Omental fat pad (tissue), 4 donors: ENCODE results near the gene TTL. TPM values are rescaled to one million over a fixed set of nuclear protein-coding genes. Genes with fewer than 3 reads are reported as not detected.
"Not testable (repeated sequence)": the region's sequence is repeated elsewhere in the genome, so short reads cannot be mapped to it uniquely, and the experiment has no call there.

Experiments
- ATAC-seq: fragments of 150-250 bp; one replicate; pipeline ENCODE4 v1.9.1; 2016; ENCODE audit warnings: mild to moderate bottlenecking, moderate library complexity; ENCODE audit not compliant: low FRiP score
- DNase-seq: peaks from one replicate; pipeline ENCODE4 v3.0.0-alpha.2; 2019; ENCODE audit warnings: low spot score
- total RNA-seq, 4 donors: library from RNA; depleted of rRNA; stranded (reverse); fragments of >200 nt; gene quantifications; one replicate each; pipeline ENCODE4 v1.1.0, GENCODE V29; 2016
- TF ChIP-seq, protein P1 (sequence below), 3 donors: fragments of 450-650 bp; IDR thresholded peaks; one replicate each; pipeline ENCODE4 v1.5.1; 2016 to 2017; ENCODE audit warnings: antibody characterized with exemption in 3 of 3, mild to moderate bottlenecking in 3 of 3, moderate library complexity in 2 of 3

The TTL gene
- 10 to 100 TPM; 26.9 to 43.1 (median 31.1) TPM for total RNA-seq

DNA sequence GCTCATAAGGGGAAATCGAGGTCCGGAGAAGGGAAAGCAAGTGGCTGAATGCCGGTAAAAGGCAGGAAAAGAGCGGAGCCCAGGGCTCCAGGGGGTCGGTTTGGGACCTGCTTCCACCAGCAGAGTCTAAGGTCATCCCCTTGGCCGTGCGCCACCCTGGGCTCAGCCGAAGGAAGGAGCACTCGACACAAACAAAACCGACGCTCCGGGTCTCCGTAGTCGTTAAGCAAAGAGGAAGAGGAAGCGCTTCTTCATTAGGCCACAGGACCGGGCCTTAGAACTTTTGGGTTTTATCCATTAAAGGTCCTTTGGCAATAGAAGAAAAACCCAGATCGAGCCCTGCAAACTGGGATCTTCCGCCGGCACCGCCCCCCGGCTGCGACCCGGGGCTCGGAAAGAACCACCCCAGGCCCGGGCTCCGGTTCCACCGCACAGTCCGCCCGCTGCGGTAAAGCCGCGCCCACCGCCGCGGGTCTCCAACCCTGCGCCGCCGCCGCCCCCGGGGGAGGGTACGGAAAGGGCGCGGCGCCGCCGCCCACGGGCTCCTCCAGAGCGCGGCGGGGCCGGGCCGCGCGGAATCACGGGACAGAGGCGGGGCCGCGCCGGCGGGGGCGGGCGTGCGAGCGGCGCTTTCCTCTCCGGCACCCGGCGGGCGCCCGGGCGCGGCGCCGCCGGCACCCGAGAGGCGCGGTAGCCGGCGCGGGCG is at the start of gene TTL:
TSS of gene TTL (plus strand) at position 629 of the 706 bp plus-strand sequence. CDS start 189 bp downstream, outside the sequence.
- TF ChIP-seq, protein P1, sequence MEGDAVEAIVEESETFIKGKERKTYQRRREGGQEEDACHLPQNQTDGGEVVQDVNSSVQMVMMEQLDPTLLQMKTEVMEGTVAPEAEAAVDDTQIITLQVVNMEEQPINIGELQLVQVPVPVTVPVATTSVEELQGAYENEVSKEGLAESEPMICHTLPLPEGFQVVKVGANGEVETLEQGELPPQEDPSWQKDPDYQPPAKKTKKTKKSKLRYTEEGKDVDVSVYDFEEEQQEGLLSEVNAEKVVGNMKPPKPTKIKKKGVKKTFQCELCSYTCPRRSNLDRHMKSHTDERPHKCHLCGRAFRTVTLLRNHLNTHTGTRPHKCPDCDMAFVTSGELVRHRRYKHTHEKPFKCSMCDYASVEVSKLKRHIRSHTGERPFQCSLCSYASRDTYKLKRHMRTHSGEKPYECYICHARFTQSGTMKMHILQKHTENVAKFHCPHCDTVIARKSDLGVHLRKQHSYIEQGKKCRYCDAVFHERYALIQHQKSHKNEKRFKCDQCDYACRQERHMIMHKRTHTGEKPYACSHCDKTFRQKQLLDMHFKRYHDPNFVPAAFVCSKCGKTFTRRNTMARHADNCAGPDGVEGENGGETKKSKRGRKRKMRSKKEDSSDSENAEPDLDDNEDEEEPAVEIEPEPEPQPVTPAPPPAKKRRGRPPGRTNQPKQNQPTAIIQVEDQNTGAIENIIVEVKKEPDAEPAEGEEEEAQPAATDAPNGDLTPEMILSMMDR (IDR thresholded peaks at IDR 0.05): no peak
- ATAC-seq (peak; percentile 92), DNase-seq (peak; percentile 40)

DNA sequence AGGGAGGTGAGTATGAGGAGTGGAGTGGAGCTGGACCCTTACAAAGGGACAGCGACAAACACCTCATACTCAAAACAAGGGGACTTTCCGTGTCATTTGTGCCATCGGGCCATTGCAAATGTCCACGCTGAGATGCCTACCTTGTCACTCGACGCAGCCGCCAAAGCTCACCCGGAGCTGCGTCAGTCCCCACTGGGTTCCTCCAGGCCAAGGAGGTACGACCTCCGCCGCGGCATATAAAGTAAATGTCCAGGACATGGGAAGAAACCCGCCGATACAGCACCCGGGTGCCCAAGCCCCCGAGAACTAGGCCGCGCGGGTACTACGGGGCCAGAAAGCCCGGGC is 49.6 kb upstream of the TTL start:
- DNase-seq: not testable (repeated sequence)

DNA sequence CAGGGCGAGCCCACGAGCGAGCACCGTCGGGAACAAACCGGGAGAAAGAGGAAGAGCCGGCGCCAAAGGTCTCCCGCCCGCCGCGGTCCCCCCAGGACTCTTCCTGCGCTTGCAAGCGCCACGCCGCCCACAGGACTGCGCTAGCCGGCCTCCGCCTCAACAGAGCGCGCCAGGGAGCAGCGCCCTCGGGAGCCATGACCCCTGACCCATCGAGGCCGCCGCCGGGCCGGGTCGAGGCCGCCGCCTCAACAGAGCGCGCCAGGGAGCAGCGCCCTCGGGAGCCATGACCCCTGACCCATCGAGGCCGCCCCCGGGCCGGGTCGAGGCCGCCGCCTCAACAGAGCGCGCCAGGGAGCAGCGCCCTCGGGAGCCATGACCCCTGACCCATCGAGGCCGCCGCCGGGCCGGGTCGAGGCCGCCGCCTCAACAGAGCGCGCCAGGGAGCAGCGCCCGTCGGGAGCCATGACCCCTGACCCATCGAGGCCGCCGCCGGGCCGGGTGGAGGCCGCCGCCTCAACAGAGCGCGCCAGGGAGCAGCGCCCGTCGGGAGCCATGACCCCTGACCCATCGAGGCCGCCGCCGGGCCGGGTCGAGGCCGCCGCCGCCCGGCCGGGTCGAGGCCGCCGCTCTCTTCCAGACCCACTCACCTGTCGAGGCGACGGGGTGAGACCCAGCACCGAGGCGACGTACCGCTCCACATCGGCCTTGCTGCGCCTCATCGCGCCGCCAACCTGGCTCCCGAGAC is 49.0 kb upstream of the TTL start:
- not testable (repeated sequence) for DNase-seq, ATAC-seq

More for the DNA sequence above, 49.6 kb upstream of the TTL start:
- not testable (repeated sequence) for ATAC-seq

DNA sequence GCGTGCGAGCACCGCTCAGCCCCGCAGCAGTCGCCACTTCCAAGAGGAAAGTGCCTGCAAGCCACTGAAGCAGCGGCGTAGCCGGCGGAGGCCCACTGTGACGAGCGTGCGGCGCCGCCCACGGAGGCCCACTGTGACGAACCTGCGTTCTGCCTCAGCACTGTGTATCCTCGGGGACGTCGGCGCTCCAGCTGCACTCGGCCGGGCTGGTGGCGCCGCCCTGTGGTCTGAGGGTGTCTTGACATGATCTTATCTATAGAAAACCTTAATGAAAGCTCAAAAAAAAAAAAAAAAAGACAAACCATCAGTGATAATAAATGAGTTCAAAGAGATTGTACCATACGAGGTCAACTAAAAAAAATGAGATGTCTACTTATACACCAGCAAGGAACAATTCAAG is 48.5 kb upstream of the TTL start, which contains the start of gene RGPD8:
TSS of gene RGPD8 (minus strand) at position 166 of the 400 bp plus-strand sequence. CDS start 192 bp downstream, outside the sequence.
- ATAC-seq: peak; percentile 99

DNA sequence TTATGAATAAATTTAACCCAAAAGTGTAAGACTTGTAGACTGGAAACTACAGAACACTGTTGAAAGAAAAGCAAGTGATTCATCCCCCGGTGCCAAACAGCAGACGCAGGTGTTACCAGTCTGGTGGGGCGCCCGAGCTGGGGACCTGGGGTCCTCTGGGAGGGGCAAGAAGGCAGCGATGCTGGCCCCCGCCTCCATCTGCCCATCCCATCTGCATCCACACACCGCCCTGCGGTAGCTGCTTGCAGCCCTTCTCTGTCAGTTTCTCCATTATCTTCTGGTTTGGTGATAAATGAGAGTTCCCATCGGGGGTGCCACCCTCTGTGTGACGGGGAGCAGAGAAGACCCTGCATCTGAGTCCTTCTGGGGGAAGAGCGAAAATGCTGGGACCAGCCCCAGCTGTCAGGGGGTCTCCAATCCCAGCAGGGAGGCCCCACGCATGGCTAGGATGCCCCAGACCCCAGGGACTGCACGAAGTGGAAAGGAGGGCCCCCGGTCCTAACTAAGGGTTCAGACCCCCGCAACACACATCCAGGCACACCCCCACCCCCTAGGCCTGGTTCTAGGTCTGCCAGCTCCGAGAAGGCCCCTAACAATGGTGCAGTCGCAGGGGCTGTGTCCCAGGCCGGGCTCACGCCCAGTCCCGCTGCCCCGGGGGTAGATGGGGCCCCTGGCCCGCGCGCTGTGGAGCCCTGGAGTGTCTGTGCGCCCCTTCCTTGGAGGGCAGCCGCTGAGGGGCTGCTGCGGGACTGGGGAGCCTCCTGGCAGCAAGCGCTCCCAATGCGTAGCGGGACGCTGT is 47.8 kb upstream of the TTL start:
- ATAC-seq (no peak), DNase-seq (no peak)
- TF ChIP-seq, protein P1 (IDR thresholded peaks at IDR 0.05): no peak

More for the DNA sequence above, 48.5 kb upstream of the TTL start, which contains the start of gene RGPD8:
- DNase-seq: peak; percentile 67

DNA sequence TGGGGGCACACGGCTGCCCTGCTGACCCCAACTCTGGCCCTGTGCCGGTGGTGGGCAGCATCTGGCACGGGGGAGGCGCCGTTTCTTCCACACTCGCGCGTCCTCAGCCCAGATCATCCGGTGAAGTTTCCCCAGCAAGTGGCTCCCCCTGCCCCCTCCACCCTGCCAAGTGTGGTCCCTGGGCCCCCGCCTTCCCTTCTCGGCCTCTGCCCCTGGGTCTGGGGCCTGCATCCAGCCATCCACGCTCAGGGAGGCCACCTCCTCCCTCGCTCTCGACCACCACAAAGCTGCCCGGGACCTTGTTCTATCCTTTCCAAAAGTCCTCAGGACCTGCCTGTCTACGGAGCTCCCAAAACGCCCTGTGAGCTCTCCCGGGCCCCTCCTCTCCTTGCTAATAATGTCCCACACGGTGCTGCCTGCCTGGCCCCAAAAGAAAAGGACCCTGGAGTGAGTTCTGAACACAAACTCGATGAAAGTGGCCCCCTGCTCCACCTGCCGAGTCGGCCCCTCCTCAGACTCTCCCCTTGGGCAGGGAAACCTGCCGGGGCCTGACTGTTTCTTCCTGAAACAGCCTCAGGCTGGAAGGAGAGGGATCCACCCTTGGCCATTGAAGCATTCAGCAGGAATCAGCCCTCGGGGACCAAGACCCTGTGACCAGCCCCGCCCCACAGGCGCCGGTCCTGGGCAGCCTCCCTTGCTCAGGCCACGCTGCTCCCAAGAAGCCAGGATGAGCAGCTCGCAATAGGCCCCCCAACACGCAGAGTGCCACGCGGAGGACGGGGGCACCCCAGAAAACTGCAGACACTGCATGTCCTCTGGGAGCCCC is 46.9 kb upstream of the TTL start:
- DNase-seq: not testable (repeated sequence)

DNA sequence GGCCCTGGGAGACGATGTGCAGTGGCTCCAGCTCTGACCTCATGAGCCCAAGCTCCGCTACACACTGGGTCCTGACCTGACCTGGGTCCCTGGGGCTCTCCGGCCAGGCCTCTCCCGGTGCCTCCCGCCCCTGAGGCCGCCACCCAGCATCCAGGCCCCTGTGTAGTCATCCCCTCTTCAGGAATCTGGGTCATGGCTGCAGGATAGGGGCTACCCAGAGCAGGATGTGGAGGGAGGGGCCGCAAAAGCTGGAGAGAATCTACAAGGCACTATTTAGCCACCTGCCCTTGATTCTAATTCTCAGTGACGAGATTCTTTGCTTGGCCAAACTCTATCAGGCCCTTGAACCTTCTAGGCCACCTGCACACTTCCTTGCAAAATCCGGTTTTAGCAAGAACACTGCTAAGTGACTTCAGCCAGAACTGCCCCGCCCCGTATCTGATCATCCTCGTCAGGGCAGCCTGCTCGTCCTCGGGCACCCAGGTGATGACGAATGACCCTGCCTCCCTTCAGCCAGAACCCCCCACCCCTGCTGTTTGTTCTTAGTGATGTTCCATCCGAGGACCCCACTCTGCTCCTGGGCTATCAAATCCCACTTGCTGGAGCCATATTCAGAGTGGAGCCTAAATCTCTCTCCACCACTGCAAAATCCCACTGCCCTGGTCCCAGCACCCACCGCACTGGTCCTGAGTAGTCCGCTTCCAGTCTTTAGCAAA is 46.1 kb upstream of the TTL start:
- ATAC-seq, DNase-seq: not testable (repeated sequence)

More for the DNA sequence above, 46.9 kb upstream of the TTL start:
- not testable (repeated sequence) for ATAC-seq

DNA sequence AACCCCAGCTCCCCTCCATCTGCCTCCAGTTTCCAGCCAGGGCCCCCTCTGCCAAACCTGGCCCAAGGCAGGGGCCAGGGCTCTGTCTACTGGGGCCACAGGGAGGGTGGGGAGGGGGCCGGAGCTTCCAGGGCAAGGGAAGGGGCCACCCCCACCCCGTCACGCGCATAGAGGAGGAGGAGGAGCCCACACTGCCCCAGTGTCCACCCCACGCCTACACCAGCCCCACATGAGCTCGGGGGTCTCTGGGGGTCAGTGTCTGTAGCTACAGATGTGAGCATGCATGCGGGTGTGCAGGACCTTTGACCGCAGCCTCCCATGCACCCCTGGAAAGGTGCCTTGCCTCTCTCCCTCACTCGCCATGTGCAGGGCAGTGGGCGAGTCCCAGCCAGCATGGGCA is 45.0 kb upstream of the TTL start:
- ATAC-seq, DNase-seq: not testable (repeated sequence)

DNA sequence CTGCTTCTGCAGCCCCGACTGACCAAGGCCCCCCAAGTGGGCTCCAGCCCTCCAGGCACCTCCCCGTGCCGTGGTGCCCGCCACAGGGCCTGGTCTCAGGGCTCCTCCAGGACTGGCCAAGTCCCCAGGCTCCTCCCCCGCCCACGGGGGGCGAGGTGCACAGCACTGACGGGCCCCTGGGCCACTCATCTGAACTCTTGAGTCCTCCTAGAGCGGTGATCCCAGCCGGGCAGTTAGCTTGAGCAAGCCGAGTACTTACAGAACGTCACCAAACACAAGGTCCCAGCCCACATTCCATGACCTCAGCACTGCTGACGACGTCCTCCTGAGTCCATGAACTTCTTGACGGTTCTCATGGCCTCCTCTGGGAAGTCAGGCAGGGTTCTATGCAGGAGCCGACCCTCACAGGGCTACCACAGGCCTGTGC is 44.5 kb upstream of the TTL start:
- not testable (repeated sequence) for DNase-seq

DNA sequence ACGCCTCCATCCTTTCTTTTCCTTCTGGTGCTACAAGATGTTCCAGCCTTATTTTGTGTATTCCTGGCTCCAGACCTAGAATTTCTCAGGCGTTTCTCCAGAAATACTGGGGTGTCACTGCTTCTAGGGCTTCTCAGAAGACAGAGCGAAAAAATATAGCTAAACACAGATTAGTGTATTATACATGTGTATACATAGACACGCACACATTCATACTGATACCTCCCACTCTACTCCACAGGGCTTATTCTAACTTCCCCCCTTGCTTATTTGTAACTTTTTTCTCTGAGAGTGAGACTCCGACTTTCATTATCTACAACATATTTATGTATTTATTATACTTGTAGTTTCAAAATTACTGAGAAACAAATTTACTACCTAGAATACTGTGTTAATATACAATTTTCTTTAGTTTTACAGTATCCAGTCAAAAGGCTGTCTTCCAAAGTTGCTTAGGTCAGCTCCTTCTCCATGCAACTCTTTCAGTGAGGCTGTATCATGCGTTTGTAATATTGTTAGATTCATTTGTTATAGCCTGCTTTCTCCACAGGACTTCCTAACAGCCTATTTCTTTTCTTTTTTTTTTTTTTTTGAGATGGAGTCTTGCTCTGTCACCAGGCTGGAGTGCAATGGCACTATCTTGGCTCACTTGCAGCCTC is 43.2 kb upstream of the TTL start:
- not testable (repeated sequence) for ATAC-seq, DNase-seq

More for the DNA sequence above, 44.5 kb upstream of the TTL start:
- ATAC-seq: not testable (repeated sequence)

DNA sequence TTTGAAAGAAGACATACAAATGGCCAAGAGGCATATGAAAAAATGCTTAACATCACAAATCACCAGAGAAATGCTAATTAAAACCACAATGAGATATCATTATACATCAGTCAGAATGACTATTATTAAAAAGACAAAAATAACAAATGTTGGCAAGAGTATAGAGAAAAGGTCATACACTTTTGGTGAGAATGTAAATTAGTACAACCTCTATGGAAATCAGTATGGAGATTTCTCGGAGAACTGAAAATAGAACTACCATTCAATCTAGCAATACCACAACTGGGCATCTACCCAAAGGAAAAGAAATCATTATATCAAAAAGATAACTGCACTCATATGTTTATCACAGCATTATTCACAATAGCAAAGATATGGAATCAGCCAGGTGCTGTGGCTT is 37.7 kb upstream of the TTL start:
- not testable (repeated sequence) for ATAC-seq, DNase-seq
